GM12872 (cell line): ENCODE measurements around the gene CLCN6.

Source experiments
- CTCF ChIP-seq: IDR thresholded peaks from 3 replicates; pipeline ENCODE4 v1.5.1; 2011; ENCODE audit warnings: low read depth, mild to moderate bottlenecking, low read length, moderate library complexity; ENCODE audit not compliant: insufficient read depth

The CLCN6 gene

GRCh38 chr1:11787251-11787803 is 18.7 kb upstream of the CLCN6 start:
- TF ChIP-seq CTCF = no peak

- TF ChIP-seq CTCF = no peak
These were observed 18.1 kb upstream of the CLCN6 start for GRCh38 chr1:11787804-11788436.

GRCh38 chr1:11788549-11789053 is 17.4 kb upstream of the CLCN6 start:
- no peak for TF ChIP-seq CTCF

GRCh38 chr1:11789126-11790067 is 16.6 kb upstream of the CLCN6 start:
- no peak for TF ChIP-seq CTCF

GRCh38 chr1:11790101-11790879 is 15.7 kb upstream of the CLCN6 start:
- TF ChIP-seq CTCF = no peak

GRCh38 chr1:11790880-11791715 is 14.9 kb upstream of the CLCN6 start:
- no peak for TF ChIP-seq CTCF
